ENCODE data around the gene PLET1. TPM values are rescaled to one million over a fixed set of nuclear protein-coding genes. Genes with fewer than 3 reads are reported as not detected.

Gene PLET1
- total RNA-seq, 1 donor from 2014 or later, result not detected

DNA sequence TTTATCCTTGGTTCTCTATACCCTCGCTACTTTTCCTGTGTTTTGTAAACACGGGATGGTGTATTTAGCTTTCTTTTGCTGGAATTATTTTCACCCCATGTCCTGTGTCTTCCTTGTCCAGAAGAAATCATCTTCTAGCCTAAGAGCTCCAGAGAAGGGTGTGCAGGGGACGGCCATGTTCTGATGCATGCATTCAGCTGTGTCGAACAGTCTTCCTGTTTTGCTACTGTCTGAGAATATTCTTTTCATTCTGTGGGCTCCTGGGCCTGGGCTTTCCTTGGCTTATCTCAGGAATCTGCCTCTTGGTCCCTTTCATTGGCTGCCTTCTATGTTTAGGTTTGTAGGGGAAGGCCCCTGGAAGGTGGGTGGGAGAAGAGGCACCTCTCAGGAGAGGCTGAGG is 10.6 kb upstream of the PLET1 start:
- no peaks in the 10 kb centered on the region for H3K9me3 Mint-ChIP-seq (ENCODE audit: unreplicated experiment)
- Histone ChIP-seq H3K9ac (ENCODE audit: low read length) (no peak overlapping the region), H3K4me2 (ENCODE audit: low read length) (no peak overlapping the region), H3K9me3 (ENCODE audit: insufficient read depth, low read depth, low read length) (no peaks in the 10 kb centered on the region), H3K27ac (ENCODE audit: low read depth, low read length) (no peak overlapping the region), H3K4me1 (ENCODE audit: insufficient read depth, low read length) (no peaks in the 10 kb centered on the region), H3K79me2 (ENCODE audit: insufficient read depth, low read length) (no peaks in the 10 kb centered on the region), H3K4me3 (ENCODE audit: insufficient read depth, low read depth, low read length) (no peak overlapping the region), H4K20me1 (ENCODE audit: insufficient read depth, low read length) (no peaks in the 10 kb centered on the region), H3K36me3 (ENCODE audit: insufficient read depth, low read length) (no peaks in the 10 kb centered on the region), H3K27me3 (ENCODE audit: insufficient read depth, low read length) (no peaks in the 10 kb centered on the region), H2AFZ (ENCODE audit: low read depth, low read length) (no peak overlapping the region)
- TF ChIP-seq, protein P1, sequence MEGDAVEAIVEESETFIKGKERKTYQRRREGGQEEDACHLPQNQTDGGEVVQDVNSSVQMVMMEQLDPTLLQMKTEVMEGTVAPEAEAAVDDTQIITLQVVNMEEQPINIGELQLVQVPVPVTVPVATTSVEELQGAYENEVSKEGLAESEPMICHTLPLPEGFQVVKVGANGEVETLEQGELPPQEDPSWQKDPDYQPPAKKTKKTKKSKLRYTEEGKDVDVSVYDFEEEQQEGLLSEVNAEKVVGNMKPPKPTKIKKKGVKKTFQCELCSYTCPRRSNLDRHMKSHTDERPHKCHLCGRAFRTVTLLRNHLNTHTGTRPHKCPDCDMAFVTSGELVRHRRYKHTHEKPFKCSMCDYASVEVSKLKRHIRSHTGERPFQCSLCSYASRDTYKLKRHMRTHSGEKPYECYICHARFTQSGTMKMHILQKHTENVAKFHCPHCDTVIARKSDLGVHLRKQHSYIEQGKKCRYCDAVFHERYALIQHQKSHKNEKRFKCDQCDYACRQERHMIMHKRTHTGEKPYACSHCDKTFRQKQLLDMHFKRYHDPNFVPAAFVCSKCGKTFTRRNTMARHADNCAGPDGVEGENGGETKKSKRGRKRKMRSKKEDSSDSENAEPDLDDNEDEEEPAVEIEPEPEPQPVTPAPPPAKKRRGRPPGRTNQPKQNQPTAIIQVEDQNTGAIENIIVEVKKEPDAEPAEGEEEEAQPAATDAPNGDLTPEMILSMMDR (IDR thresholded peaks at IDR 0.05; ENCODE audit: insufficient read depth, low read depth, low read length), result no peak
- TF ChIP-seq EZH2 (IDR thresholded peaks at IDR 0.05; ENCODE audit: insufficient read depth, low read length), result no peak
- FAIRE-seq (no peak), DNase-seq (ENCODE audit: low read depth) (no peak)
- peaks cover 19% of the 10 kb centered on the region for H3K4me1 Mint-ChIP-seq (ENCODE audit: low read depth, unreplicated experiment)
- H3K27ac Mint-ChIP-seq (ENCODE audit: unreplicated experiment), result no peak overlapping the region
- no peak overlapping the region for H3K4me3 Mint-ChIP-seq (ENCODE audit: unreplicated experiment)
- H3K27me3 Mint-ChIP-seq (ENCODE audit: low read depth, unreplicated experiment), result no peaks in the 10 kb centered on the region
- peaks cover 5% of the 10 kb centered on the region for H3K36me3 Mint-ChIP-seq (ENCODE audit: low read depth, unreplicated experiment)

- Histone ChIP-seq H3K4me1 (ENCODE audit: insufficient read depth, low read length) (no peaks in the 10 kb centered on the region), H3K4me3 (ENCODE audit: insufficient read depth, low read depth, low read length) (no peak overlapping the region), H4K20me1 (ENCODE audit: insufficient read depth, low read length) (no peaks in the 10 kb centered on the region), H3K9me3 (ENCODE audit: insufficient read depth, low read depth, low read length) (no peaks in the 10 kb centered on the region), H3K79me2 (ENCODE audit: insufficient read depth, low read length) (no peaks in the 10 kb centered on the region), H3K9ac (ENCODE audit: low read length) (no peak overlapping the region), H3K27me3 (ENCODE audit: insufficient read depth, low read length) (no peaks in the 10 kb centered on the region), H3K27ac (ENCODE audit: low read depth, low read length) (no peak overlapping the region), H2AFZ (ENCODE audit: low read depth, low read length) (no peak overlapping the region), H3K36me3 (ENCODE audit: insufficient read depth, low read length) (no peaks in the 10 kb centered on the region), H3K4me2 (ENCODE audit: low read length) (no peak overlapping the region)
- H3K9me3 Mint-ChIP-seq (ENCODE audit: unreplicated experiment), result no peaks in the 10 kb centered on the region
- no peak overlapping the region for H3K27ac Mint-ChIP-seq (ENCODE audit: unreplicated experiment)
- peaks cover 22% of the 10 kb centered on the region for H3K4me1 Mint-ChIP-seq (ENCODE audit: low read depth, unreplicated experiment)
- peaks cover 5% of the 10 kb centered on the region for H3K36me3 Mint-ChIP-seq (ENCODE audit: low read depth, unreplicated experiment)
- FAIRE-seq (no peak), DNase-seq (ENCODE audit: low read depth) (no peak)
- no peak overlapping the region for H3K4me3 Mint-ChIP-seq (ENCODE audit: unreplicated experiment)
- TF ChIP-seq, protein P1 (IDR thresholded peaks at IDR 0.05; ENCODE audit: insufficient read depth, low read depth, low read length), result no peak
- no peak for TF ChIP-seq EZH2 (IDR thresholded peaks at IDR 0.05; ENCODE audit: insufficient read depth, low read length)
- no peaks in the 10 kb centered on the region for H3K27me3 Mint-ChIP-seq (ENCODE audit: low read depth, unreplicated experiment)
Measured at GRCh38 chr11:112270551-112271180, 10.0 kb upstream of the PLET1 start.

DNA sequence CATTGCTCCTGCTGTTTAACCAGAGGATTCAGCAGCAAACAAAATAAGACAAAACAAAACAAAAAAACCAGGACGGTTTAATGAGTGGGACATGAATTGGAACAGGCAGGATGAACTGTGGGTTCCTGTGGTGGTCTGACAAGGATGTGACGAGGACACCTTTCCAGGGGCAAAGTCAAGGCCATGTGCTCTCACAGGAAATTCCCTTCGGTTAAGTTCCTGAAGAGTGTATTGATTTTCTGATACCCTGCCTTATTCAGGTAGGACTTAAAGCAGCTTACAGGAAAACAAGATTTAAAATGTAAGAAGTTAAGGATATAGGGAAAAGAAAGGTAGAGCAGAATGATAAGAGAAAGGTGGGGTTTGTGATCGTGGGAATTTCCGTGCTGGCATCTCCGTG is 8.5 kb upstream of the PLET1 start:
- peaks cover 25% of the 10 kb centered on the region for H3K4me1 Mint-ChIP-seq (ENCODE audit: low read depth, unreplicated experiment)

More for the DNA sequence above, 8.5 kb upstream of the PLET1 start:
- H3K4me3 Mint-ChIP-seq (ENCODE audit: unreplicated experiment), result no peak overlapping the region
- no peaks in the 10 kb centered on the region for H4K20me1 ChIP-seq (ENCODE audit: insufficient read depth, low read length)
- H3K27me3 ChIP-seq (ENCODE audit: insufficient read depth, low read length), result no peaks in the 10 kb centered on the region
- no peak overlapping the region for H2AFZ ChIP-seq (ENCODE audit: low read depth, low read length)
- FAIRE-seq (no peak), DNase-seq (ENCODE audit: low read depth) (no peak)
- no peaks in the 10 kb centered on the region for H3K9me3 Mint-ChIP-seq (ENCODE audit: unreplicated experiment)
- H3K9me3 ChIP-seq (ENCODE audit: insufficient read depth, low read depth, low read length), result no peaks in the 10 kb centered on the region
- H3K4me1 ChIP-seq (ENCODE audit: insufficient read depth, low read length), result no peaks in the 10 kb centered on the region
- no peak overlapping the region for H3K9ac ChIP-seq (ENCODE audit: low read length)
- no peak overlapping the region for H3K27ac ChIP-seq (ENCODE audit: low read depth, low read length)
- no peak overlapping the region for H3K4me3 ChIP-seq (ENCODE audit: insufficient read depth, low read depth, low read length)
- H3K36me3 Mint-ChIP-seq (ENCODE audit: low read depth, unreplicated experiment), result peaks cover 2% of the 10 kb centered on the region
- no peak overlapping the region for H3K4me2 ChIP-seq (ENCODE audit: low read length)
- H3K36me3 ChIP-seq (ENCODE audit: insufficient read depth, low read length), result no peaks in the 10 kb centered on the region
- no peak for TF ChIP-seq EZH2 (IDR thresholded peaks at IDR 0.05; ENCODE audit: insufficient read depth, low read length)
- TF ChIP-seq, protein P1 (IDR thresholded peaks at IDR 0.05; ENCODE audit: insufficient read depth, low read depth, low read length), result no peak
- H3K79me2 ChIP-seq (ENCODE audit: insufficient read depth, low read length), result no peaks in the 10 kb centered on the region
- H3K27me3 Mint-ChIP-seq (ENCODE audit: low read depth, unreplicated experiment), result no peaks in the 10 kb centered on the region
- no peak overlapping the region for H3K27ac Mint-ChIP-seq (ENCODE audit: unreplicated experiment)
